Measurements from ENCODE around the gene SMYD3. TPM values are rescaled to one million over a fixed set of nuclear protein-coding genes. Genes with fewer than 3 reads are reported as not detected.

SMYD3 gene
- total RNA-seq, 1 experiment from 2014 or later = 25.5 TPM

- Histone ChIP-seq H4K8ac (replicated peaks; ENCODE audit: insufficient read length, low read depth, low read length) (no peak overlapping the region), H2BK20ac (ENCODE audit: low read depth, low read length, poor library complexity, severe bottlenecking) (no peak overlapping the region), H3K23me2 (ENCODE audit: insufficient read length, low read depth, low read length, poor library complexity, severe bottlenecking) (no peaks in the 10 kb centered on the region), H2AK5ac (ENCODE audit: insufficient read length, low read length) (no peak overlapping the region), H3T11ph (ENCODE audit: low read length) (no peak overlapping the region), H2BK12ac (ENCODE audit: insufficient read length, low read depth, low read length) (no peak overlapping the region), H2BK5ac (ENCODE audit: insufficient read length, low read length) (no peak overlapping the region), H2AFZ (ENCODE audit: low read length) (no peak overlapping the region), H3K14ac (ENCODE audit: insufficient read depth, low read length) (no peak overlapping the region), H3K27ac (ENCODE audit: insufficient read length, low read depth, low read length) (no peak overlapping the region), H4K20me1 (ENCODE audit: control insufficient read depth, insufficient read depth, insufficient read length) (no peaks in the 10 kb centered on the region), H3K4me1 (ENCODE audit: insufficient read depth, low read length) (no peaks in the 10 kb centered on the region), H3K4ac (ENCODE audit: low read depth, low read length) (no peak overlapping the region), H3K79me1 (ENCODE audit: insufficient read depth, low read depth, low read length, poor library complexity, severe bottlenecking) (no peaks in the 10 kb centered on the region), H3K9ac (ENCODE audit: extremely low read depth, insufficient read length, low read length) (no peak overlapping the region), H3K23ac (ENCODE audit: insufficient read length, low read depth, low read length) (no peak overlapping the region), H3K56ac (ENCODE audit: insufficient read length, low read depth, low read length) (no peak overlapping the region), H3K9me3 (ENCODE audit: control insufficient read depth, low read depth, low read length) (no peaks in the 10 kb centered on the region), H3K4me2 (ENCODE audit: insufficient read depth, insufficient read length, low read length) (no peak overlapping the region), H4K91ac (ENCODE audit: insufficient read length, low read depth, low read length) (no peak overlapping the region), H2BK15ac (ENCODE audit: low read depth, low read length) (no peak overlapping the region), H3K18ac (ENCODE audit: insufficient read length, low read depth, low read length) (no peak overlapping the region), H4K5ac (ENCODE audit: insufficient read length, low read depth, low read length) (no peak overlapping the region), H3K79me2 (ENCODE audit: insufficient read depth, low read length) (no peaks in the 10 kb centered on the region), H3K27me3 (ENCODE audit: insufficient read depth, low read length) (no peaks in the 10 kb centered on the region), H2BK120ac (ENCODE audit: low read depth, low read length, poor library complexity, severe bottlenecking) (no peak overlapping the region)
- no CpG with 5 or more reads among the region's 2 CpGs for WGBS (ENCODE audit: extremely low coverage, insufficient read length, low lambda C conversion rate)
- Mint-ChIP-seq H3K27ac (no peak overlapping the region), H3K36me3 (ENCODE audit: insufficient read depth in 1 of 3, low read depth in 3 of 3) (no peaks in the 10 kb centered on the region), H3K27me3 (ENCODE audit: low read depth) (no peaks in the 10 kb centered on the region), H3K4me3 (no peak overlapping the region), H3K4me1 (peaks cover 0 to 4% of the 10 kb centered on the region in 2 experiments; a peak in 1 of 4 replicates), H3K9me3 (no peaks in the 10 kb centered on the region)
- no peak for DNase-seq
- TF ChIP-seq CTCF (conservative IDR thresholded peaks at IDR 0.05) = no peak
These were observed 367.3 kb downstream of the SMYD3 start for GRCh38 chr1:246139745-246140182.

Measured in H9 (cell line).